Activated CD4-positive, alpha-beta T cell treated with anti-CD3 and anti-CD28 coated beads, Interleukin-2, Interleukin-6, amounts not matched to agents 100 ng/mL and 50 ng/mL, durations not matched to agents 16 hours and 8 hours (primary cell): ENCODE data around the gene TRAF3.
A peak's percentile ranks its signal among the peaks of the same experiment; 100 is the strongest.

Experiments used
- DNase-seq: peaks from one replicate; pipeline ENCODE4 v3.0.0-alpha.2; 2020

The TRAF3 gene

DNA sequence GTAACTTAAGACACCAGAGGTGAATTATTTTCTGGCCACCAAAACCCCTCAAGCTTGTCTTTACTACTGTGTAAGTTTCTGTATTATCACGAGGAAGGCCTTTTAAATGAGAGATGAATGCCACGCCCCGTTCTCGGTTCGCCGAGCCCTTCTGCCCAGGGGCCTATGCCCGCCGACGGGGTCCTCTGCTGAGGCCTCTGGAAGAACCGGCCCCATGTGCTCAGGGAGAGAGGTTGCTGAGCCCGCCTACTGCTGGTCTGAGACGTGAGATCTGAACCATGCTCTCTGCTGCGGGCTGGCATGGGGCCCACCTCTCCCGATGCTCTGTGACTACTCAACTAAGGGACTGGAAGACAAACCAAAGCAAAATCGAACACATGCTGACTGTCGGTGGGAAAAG, 166.2 kb downstream of the TRAF3 start:
- no peak for DNase-seq

- no peak for DNase-seq
Observed at GRCh38 chr14:102943979-102944378, 166.7 kb downstream of the TRAF3 start.

DNA sequence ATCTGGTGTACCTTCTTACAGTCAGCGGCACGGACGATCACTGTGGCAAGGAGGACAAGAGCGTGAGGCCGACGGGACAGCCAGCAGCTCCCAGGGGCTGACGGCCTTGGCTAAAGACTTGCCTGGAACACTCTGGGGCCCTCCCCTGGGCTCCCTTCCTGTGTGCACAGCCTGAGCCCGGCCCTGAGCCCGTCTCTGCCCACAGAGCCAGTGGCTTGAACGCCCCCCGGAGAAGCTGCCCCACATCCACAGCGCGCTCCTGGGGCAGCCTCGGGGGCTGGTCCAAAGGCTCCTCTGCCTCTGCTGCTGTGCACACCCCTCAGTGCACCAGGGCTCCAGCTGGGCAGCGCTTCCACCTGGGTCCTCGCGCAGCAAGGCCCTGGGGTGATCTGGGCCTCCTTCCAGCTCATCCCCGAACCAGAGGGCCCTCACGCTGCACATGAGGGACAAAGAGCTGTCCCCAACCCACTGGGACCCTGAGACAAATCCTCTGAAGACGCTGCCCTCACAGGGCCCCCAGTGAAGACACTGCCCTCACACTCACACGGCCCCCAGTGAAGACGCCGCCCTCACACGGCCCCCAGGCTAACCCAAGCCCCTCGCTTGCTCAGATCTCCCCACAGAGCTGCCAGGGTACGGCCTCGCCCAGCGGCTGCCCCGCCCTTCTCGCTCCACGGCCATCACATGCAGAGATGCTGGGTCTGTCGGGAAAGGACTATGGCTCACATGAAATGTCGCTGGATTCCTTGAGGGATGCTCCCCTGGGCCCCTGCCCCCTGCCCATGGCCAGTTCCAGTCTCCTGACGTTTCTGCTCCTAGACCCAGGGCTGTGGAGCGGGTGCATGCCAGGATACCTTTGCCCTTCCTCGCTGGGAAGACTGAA, 167.4 kb downstream of the TRAF3 start:
- no peak for DNase-seq

DNA sequence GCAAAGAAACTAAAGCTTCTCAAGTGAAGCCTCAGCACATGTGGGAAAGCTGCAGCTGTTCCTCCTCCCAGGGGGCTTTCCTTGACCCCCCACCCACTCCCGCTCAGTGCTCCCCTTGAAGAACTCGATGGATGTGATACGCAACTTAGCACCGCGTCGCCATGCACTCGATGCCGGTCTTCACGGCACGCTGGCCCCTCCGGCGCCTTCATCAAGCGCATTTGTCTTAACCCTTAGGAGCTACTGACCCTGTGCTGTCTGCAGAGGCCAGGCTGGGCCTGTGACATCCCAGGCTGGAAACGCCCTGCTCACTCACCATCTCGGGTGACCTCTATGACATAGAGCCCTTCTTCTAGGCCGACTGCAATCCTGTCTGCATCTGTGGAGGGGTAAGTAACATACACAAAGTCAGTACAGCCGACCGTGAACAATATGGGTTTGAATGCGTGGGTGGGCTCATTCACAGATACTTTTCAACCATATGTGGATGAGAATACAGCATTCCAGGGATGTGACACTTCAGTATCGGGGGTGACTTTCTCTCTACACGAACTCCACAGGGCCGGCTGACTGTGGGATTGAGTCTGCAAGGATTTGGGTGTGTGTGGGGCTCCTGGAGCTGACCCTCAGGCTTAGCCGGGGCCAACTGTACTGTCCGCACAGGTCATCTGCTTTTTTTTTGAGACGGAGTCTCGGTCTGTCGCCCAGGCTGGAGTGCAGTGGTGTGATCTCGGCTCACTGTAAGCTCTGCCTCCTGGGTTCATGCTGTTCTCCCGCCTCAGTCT, 168.3 kb downstream of the TRAF3 start:
- no peak for DNase-seq

GRCh38 chr14:102947321-102948103, 170.3 kb downstream of the TRAF3 start:
- DNase-seq, result no peak

DNA sequence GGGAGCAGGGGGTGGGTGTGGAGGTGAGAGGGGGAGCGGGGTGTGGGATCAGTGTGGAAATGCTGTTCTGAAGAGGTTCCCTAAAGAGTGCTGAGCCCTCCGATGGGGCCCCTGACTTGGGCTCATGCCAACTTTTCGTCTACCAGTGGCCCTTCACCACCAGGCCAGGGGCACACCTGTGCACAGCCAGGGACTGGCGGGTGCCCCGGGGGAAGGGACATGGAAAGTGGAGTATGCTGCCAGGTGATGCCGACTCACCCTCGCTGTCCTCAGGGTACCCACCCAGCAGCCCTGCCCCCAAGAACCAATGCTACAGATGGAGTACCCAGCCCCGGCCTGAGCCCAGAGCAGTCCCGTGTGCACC, 171.4 kb downstream of the TRAF3 start:
- DNase-seq, result no peak

DNA sequence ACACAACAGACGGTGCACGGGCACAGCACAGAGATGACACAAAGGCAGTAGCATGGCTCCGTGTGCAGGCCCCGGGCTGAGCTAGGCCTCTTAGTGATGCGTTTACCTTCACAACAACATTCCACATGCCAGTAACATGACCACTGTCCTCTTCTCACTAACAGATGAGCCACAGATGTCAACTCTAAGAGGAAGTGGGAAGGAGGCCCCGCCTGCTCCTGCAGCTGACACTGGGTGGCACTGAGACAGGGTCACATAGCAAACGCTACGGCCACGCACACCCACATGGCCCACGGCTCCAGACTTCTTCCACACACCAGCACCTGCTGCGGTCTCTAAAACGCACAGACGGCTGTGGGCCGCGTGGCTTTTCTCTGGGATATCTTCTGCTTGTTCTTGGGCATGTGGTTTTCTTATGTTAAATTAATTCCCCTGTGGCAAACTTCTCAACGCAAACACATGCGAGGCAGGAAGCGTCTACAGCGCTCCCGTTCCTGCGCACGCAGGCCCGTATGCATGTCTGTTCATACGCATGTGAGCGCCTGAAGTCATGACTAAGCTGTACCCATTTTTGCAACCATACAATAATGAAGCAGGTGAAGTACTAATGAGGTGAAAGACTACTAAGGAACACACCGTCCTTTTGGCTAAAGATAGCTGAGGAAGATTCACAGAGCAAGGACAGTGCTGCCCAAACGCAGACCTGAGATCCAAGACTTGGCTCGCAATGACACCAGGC, 172.0 kb downstream of the TRAF3 start:
- DNase-seq, result peak; percentile 34

- no peak for DNase-seq
Observed at GRCh38 chr14:102949801-102950451, 172.7 kb downstream of the TRAF3 start.

DNA sequence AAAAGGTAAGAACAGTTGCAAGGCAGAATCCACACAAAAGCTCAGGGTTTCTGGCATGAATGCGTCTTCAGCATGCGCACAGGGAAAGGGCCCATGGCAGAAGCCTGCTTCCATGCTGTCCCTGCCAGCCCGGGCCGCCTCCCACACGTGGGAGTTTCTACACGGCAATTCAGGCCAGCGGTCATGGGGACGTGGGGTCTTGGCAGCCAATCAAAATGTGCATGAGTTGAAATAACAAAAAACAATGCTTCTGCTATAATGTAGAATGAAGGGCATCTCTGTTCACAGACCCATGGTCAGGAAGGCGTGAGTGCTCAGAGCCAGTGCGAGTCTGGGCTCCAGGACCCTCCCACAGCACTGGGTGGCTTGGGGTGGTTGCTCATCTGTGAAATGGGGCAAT, 173.8 kb downstream of the TRAF3 start:
- no peak for DNase-seq

- DNase-seq, result no peak
Observed at GRCh38 chr14:102951799-102952198, 174.6 kb downstream of the TRAF3 start.

GRCh38 chr14:102952276-102952675, 175.0 kb downstream of the TRAF3 start:
- no peak for DNase-seq

DNA sequence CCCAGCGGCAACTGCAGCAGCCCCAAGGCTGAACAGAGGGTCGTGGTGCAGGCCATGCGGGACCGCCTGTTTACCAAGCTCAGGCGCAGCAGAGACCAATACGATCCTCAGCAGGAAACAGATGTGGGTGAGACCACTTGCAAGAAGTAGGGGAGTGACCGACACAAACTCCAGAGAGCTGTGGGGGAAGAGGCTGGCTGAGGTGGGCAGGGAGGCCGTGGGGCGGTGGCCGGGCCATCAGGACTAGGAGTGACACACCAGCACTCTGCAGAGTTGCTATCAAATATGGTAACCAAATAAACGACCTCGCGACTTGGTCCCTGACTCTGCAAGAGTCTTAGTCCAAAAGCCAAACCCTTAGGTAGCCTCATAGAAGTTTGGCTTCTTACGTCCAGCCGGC, 175.9 kb downstream of the TRAF3 start:
- no peak for DNase-seq

DNA sequence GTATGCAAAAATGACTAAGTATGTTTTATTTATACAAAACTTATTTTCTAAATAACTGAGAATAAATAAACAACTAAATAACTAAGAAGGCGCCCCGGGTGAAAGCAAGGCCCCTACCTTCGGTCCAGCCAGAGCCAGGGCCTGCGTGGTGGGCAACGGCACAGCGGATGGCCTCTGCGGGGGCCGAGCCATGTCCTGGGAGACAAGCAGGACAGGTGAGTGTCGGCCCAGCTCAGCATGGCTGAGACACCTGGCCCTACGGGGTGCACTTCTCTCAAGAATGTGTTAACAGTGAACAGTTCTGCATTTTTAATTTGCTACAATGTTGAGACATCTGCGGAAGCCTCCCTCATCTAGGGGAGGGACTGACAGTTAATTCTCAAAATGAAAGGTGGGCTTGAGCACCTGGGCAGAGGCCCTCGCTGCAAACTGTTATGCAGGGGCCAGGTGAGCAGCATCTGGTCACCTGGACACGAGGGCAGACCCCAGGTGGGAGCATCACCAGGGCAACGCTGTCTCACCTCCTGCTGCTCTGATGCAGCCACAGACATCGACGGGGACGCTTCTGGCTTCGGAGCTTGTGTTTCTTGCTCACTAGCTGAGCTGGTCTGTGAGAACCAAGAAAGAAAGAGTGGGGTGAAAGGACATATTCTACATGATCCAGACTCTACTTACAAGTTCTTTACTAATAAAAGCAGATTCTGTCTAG, 177.0 kb downstream of the TRAF3 start:
- no peak for DNase-seq

- no peak for DNase-seq
Observed at GRCh38 chr14:102955636-102956408, 178.6 kb downstream of the TRAF3 start.

- DNase-seq, result no peak
Observed at GRCh38 chr14:102957222-102957621, 180.0 kb downstream of the TRAF3 start.

GRCh38 chr14:102958461-102958860, 181.2 kb downstream of the TRAF3 start:
- DNase-seq, result no peak
